Colonic mucosa (tissue), 4 donors: ENCODE measurements around the gene BIVM. TPM values are rescaled to one million over a fixed set of nuclear protein-coding genes. Genes with fewer than 3 reads are reported as not detected.

ENCODE experiments used
- DNase-seq: peaks from one replicate; pipeline ENCODE4 v3.0.0-alpha.2; 2020
- H3K27ac ChIP-seq: fragments of 200-600 bp; one replicate; pipeline ENCODE4 v1.8.0; 2021
- H3K27me3 ChIP-seq: fragments of 200-600 bp; one replicate; pipeline ENCODE4 v1.8.0; 2021
- H3K36me3 ChIP-seq: fragments of 200-600 bp; one replicate; pipeline ENCODE4 v1.8.0; 2021
- H3K4me1 ChIP-seq: fragments of 200-600 bp; one replicate; pipeline ENCODE4 v1.8.0; 2021; ENCODE audit warnings: mild to moderate bottlenecking
- H3K4me3 ChIP-seq: fragments of 200-600 bp; one replicate; pipeline ENCODE4 v1.8.0; 2021
- H3K9ac ChIP-seq, 2 donors: one replicate each; pipeline ENCODE4 v1.7.0; 2013; ENCODE audit warnings: control low read depth in 2 of 2, low read depth in 2 of 2, low read length in 2 of 2
- H3K9me3 ChIP-seq: fragments of 200-600 bp; one replicate; pipeline ENCODE4 v1.8.0; 2021
- intact Hi-C: fragments of 100-400 bp; cut with DNase I; formaldehyde crosslinking; loops from one replicate; pipeline ENCODE4 v1.14.1; 2022
- total RNA-seq, 2 donors: library from RNA; stranded (reverse); fragmentation: NEBNext Ultra II Directional in 1 of 2; extraction: Animal tissue kit (Norgen Biotek cat#: 25700) in 1 of 2; gene quantifications; one replicate each; pipeline ENCODE4 v1.2.1, GENCODE V29; 2021
- TF ChIP-seq, protein P1 (sequence below): fragments of 200-600 bp; IDR thresholded peaks from one replicate; pipeline ENCODE4 v1.8.0; 2022; ENCODE audit warnings: antibody characterized with exemption, mild to moderate bottlenecking
- donor health status: healthy.
- donor health status: DM: no; HTN: no; CAD: no.
- donor health status: DM: no; HTN: no; CAD: no.

The BIVM gene
- total RNA-seq, 2 donors from 2014 or later: 11.8 to 15.5 TPM

DNA sequence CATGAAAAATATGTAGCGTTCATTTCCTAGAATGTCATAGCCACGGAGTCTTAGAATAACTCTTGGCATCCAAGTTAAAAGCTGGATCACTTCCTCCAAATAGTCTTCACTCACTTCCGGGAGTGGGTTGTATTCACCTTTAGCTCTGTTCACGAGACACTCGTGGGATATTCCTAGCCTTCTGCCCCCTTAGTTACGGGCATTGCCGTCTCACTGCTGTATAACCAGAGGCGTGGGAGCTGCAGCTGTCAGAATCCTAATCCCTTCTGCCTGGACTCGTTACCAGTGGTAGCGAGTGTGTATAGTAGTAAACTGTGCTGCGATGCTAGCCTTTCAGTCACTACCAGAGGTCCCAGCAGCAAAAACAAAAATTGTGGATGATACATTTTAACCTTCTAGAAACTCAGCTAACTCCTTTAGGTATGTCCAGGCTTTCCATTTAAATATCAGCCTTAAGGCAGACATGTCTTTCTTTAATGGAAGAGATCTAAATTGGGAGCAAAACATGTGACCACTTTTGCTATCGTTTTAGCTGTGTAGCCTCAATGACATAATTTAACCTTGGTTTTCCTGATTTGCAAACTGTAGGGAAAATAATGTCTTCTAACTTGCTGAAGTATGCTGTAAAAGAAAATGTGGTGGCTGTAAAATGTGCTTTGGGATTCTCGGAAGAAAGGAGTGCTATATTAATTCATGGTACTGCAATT is 81.0 kb downstream of the BIVM start:
- Histone ChIP-seq H3K27me3 (no peaks in the 10 kb centered on the region), H3K4me3 (no peak overlapping the region), H3K9me3 (no peaks in the 10 kb centered on the region), H3K27ac (no peak overlapping the region), H3K36me3 (no peaks in the 10 kb centered on the region), H3K9ac (no peak overlapping the region), H3K4me1 (no peaks in the 10 kb centered on the region)
- intact Hi-C loops: no loop called here
- TF ChIP-seq, protein P1, sequence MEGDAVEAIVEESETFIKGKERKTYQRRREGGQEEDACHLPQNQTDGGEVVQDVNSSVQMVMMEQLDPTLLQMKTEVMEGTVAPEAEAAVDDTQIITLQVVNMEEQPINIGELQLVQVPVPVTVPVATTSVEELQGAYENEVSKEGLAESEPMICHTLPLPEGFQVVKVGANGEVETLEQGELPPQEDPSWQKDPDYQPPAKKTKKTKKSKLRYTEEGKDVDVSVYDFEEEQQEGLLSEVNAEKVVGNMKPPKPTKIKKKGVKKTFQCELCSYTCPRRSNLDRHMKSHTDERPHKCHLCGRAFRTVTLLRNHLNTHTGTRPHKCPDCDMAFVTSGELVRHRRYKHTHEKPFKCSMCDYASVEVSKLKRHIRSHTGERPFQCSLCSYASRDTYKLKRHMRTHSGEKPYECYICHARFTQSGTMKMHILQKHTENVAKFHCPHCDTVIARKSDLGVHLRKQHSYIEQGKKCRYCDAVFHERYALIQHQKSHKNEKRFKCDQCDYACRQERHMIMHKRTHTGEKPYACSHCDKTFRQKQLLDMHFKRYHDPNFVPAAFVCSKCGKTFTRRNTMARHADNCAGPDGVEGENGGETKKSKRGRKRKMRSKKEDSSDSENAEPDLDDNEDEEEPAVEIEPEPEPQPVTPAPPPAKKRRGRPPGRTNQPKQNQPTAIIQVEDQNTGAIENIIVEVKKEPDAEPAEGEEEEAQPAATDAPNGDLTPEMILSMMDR: no peak
- DNase-seq: no peak

DNA sequence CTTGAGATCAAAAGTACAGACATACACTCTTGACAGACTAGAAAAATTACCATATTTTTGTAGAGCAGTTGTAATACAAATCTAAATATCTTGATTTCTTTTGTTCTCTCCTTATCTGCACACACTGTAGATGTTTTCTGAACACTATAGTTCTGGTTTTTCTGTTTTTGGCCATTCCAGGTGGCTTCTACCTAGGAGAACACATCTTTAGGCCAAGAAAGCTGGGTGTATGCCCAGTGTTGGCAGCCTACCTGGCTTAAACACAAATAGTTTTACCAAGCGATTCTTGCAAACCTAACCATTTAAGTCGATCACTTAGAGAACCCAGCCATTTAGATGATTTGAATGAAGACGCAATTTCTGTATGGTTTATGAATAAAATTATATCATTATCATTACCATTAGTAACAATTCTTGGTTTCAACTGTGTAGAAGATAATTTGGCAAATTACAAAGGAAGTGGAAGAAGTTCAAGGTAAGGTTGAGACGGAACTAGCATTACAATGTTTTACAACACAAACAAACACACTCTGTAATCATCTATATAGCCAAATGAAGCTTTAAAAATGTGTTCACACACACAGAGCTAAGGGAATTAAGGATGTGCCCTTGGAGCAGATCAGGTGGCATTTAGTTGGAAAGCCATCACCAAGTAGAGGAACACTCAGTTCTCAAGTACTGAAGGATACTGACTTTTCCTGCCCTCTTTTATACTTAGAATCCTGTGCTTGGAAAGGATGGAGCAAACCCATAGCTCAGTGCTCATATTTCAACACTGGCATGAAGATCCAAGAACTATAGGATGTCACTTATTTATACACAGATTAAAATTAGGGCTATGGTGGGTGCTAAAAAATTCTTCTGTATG is 83.1 kb downstream of the BIVM start:
- no peak overlapping the region for H3K27ac ChIP-seq
- no peak for DNase-seq
- no peak overlapping the region for H3K4me3 ChIP-seq
- no peaks in the 10 kb centered on the region for H3K9me3 ChIP-seq
- H3K27me3 ChIP-seq: no peaks in the 10 kb centered on the region
- intact Hi-C loops: no loop called here
- TF ChIP-seq, protein P1: no peak
- no peaks in the 10 kb centered on the region for H3K4me1 ChIP-seq
- H3K9ac ChIP-seq: no peak overlapping the region
- H3K36me3 ChIP-seq: no peaks in the 10 kb centered on the region

Other genes starting within 250 kb of the BIVM start
- 10 to 100 TPM; 41.0 to 42.0 TPM for gene TPP2, start 202.1 kb upstream of the BIVM start, total RNA-seq
- not detected for gene METTL21C, start 104.1 kb upstream of the BIVM start, total RNA-seq
- 1 to 10 TPM; 3.7 to 8.3 TPM for gene TEX30, start 25.3 kb upstream of the BIVM start, total RNA-seq
- 1 to 10 TPM; 1.3 to 2.8 TPM for gene POGLUT2, start 143 bp upstream of the BIVM start, total RNA-seq
- gene ERCC5, start 46.9 kb downstream of the BIVM start, total RNA-seq: 10 to 100 TPM; 64.7 to 79.1 TPM